IMR-90 (cell line): Measurements from ENCODE around the gene ANKRD53. TPM values are rescaled to one million over a fixed set of nuclear protein-coding genes. Genes with fewer than 3 reads are reported as not detected.
"Not testable (repeated sequence)": the region's sequence is repeated elsewhere in the genome, so short reads cannot be mapped to it uniquely, and the experiment has no call there.

Experiments
- ATAC-seq: fragments of 200-7000 bp; cut with Tn5 transposase; 2 replicates; pipeline ENCODE4 v1.9.1; 2020; ENCODE audit warnings: low read depth, mild to moderate bottlenecking, moderate library complexity
- BruUV-seq: library from RNA; stranded (reverse); fragments of 400-500 nt; replicated peaks from 2 replicates; lab custom pipeline; 2021; lab: Mats Ljungman, UMichigan
- CTCF ChIA-PET: fragments of 300-600 bp; formaldehyde crosslinking; extraction: SDS; loops from one replicate; lab custom pipeline; 2021; ENCODE audit warnings: antibody characterized with exemption; lab: Yijun Ruan, JAX
- POLR2A ChIA-PET: fragments of 300-600 bp; sonication (Branson Sonifier 250); formaldehyde crosslinking; loops from one replicate; lab custom pipeline; 2022; ENCODE audit warnings: antibody characterized with exemption; ENCODE audit not compliant: unreplicated experiment; lab: Charles Lee
- DNase-seq: peaks from one replicate; pipeline ENCODE4 v3.0.0; 2013
- H2AFZ ChIP-seq: replicated peaks from 2 replicates; pipeline ENCODE3; 2013; ENCODE audit warnings: low read length, mild to moderate bottlenecking; ENCODE audit not compliant: poor library complexity
- H2AK5ac ChIP-seq: 2 replicates; pipeline ENCODE4 v1.6.1; 2013; ENCODE audit warnings: low read depth, low read length, inconsistent platforms
- H2AK9ac ChIP-seq: replicated peaks from 2 replicates; pipeline ENCODE3; 2013; ENCODE audit warnings: mild to moderate bottlenecking, low read depth, low read length, moderate library complexity; ENCODE audit not compliant: poor library complexity
- H2BK120ac ChIP-seq: 2 replicates; pipeline ENCODE4 v1.6.1; 2013; ENCODE audit warnings: low read depth, low read length, inconsistent platforms
- H2BK15ac ChIP-seq: 3 replicates; pipeline ENCODE4 v1.6.1; 2013; ENCODE audit warnings: low read depth, low read length, inconsistent platforms
- H2BK20ac ChIP-seq: 2 replicates; pipeline ENCODE4 v1.6.1; 2013; ENCODE audit warnings: low read depth, mild to moderate bottlenecking, inconsistent platforms, low read length, moderate library complexity
- H2BK5ac ChIP-seq: 2 replicates; pipeline ENCODE4 v1.6.1; 2013; ENCODE audit warnings: mild to moderate bottlenecking, low read depth, low read length, inconsistent platforms; ENCODE audit not compliant: poor library complexity, severe bottlenecking
- H3K14ac ChIP-seq: replicated peaks from 2 replicates; pipeline ENCODE4 v1.6.1; 2013; ENCODE audit warnings: low read depth, low read length, inconsistent platforms
- H3K18ac ChIP-seq: 2 replicates; pipeline ENCODE4 v1.6.1; 2013; ENCODE audit warnings: low read depth, low read length, control low read depth
- H3K23ac ChIP-seq: 2 replicates; pipeline ENCODE4 v1.6.1; 2013; ENCODE audit warnings: low read depth, low read length, inconsistent platforms
- H3K27ac ChIP-seq: 2 replicates; pipeline ENCODE4 v1.5.1; 2013; ENCODE audit warnings: mild to moderate bottlenecking, control low read depth, low read length; ENCODE audit not compliant: insufficient read depth
- H3K27me3 ChIP-seq: 2 replicates; pipeline ENCODE4 v1.6.1; 2013; ENCODE audit warnings: low read length; ENCODE audit not compliant: control insufficient read depth, insufficient read depth
- H3K36me3 ChIP-seq: 2 replicates; pipeline ENCODE4 v1.6.1; 2013; ENCODE audit warnings: low read length, mixed read lengths; ENCODE audit not compliant: control insufficient read depth, insufficient read depth
- H3K4ac ChIP-seq: 2 replicates; pipeline ENCODE4 v1.6.1; 2013; ENCODE audit warnings: low read depth, low read length, inconsistent platforms
- H3K4me1 ChIP-seq: 2 replicates; pipeline ENCODE4 v1.6.1; 2013; ENCODE audit warnings: low read length, mixed read lengths; ENCODE audit not compliant: control insufficient read depth, insufficient read depth
- H3K4me2 ChIP-seq: 2 replicates; pipeline ENCODE4 v1.6.1; 2013; ENCODE audit warnings: low read depth, mild to moderate bottlenecking, control low read depth, low read length, moderate library complexity
- H3K4me3 ChIP-seq: 2 replicates; pipeline ENCODE4 v1.5.1; 2013; ENCODE audit warnings: low read depth, mild to moderate bottlenecking, control low read depth, low read length, moderate library complexity; ENCODE audit not compliant: insufficient read depth
- H3K56ac ChIP-seq: 2 replicates; pipeline ENCODE4 v1.6.1; 2013; ENCODE audit warnings: low read length, inconsistent platforms; ENCODE audit not compliant: insufficient read depth; ENCODE audit errors: extremely low read depth
- H3K79me1 ChIP-seq, 2 experiments: 2 replicates each; pipeline ENCODE4 v1.6.1; 2013; ENCODE audit warnings: low read length in 2 of 2, inconsistent platforms in 1 of 2, low read depth in 1 of 2
- H3K9ac ChIP-seq: 2 replicates; pipeline ENCODE4 v1.6.1; 2013; ENCODE audit warnings: low read depth, low read length, control low read depth
- H3K9me1 ChIP-seq: 2 replicates; pipeline ENCODE4 v1.6.1; 2013; ENCODE audit warnings: low read length, inconsistent platforms; ENCODE audit not compliant: insufficient read depth
- H3K9me3 ChIP-seq: 2 replicates; pipeline ENCODE4 v1.6.1; 2013; ENCODE audit warnings: low read length; ENCODE audit not compliant: control insufficient read depth, insufficient read depth
- H4K20me1 ChIP-seq: 2 replicates; pipeline ENCODE4 v1.6.1; 2013; ENCODE audit warnings: low read length, inconsistent platforms; ENCODE audit not compliant: insufficient read depth
- H4K5ac ChIP-seq: 2 replicates; pipeline ENCODE4 v1.6.1; 2013; ENCODE audit warnings: mild to moderate bottlenecking, low read depth, low read length, control low read depth
- H4K8ac ChIP-seq, 2 experiments: 2 replicates each; pipeline ENCODE4 v1.6.1; 2013; ENCODE audit warnings: low read depth in 2 of 2, low read length in 2 of 2, control low read depth in 1 of 2, inconsistent platforms in 1 of 2
- H4K91ac ChIP-seq: 2 replicates; pipeline ENCODE4 v1.6.1; 2013; ENCODE audit warnings: low read depth, low read length, inconsistent platforms; ENCODE audit not compliant: insufficient read depth
- WGBS, 2 experiments: methylation state at CpG; one replicate each; pipeline versions ENCODE4 v1.1.5 to v1.1.7; 2013; ENCODE audit warnings: missing lambda C conversion rate in 2 of 2; ENCODE audit not compliant: insufficient read length in 1 of 2; ENCODE audit errors: extremely low coverage in 2 of 2; 5-methylcytosine and 5-hydroxymethylcytosine counted together
- dilution Hi-C: fragments of 300-500 bp; cut with HindIII; formaldehyde crosslinking; loops from one replicate; pipeline ENCODE4 v1.14.3; 2018; ENCODE audit warnings: low sequenced_read_pairs; ENCODE audit not compliant: unreplicated experiment
- in situ Hi-C: fragments of 300-500 bp; cut with MboI; formaldehyde crosslinking; loops from 3 replicates; pipeline ENCODE4 v1.14.3; 2019; ENCODE audit warnings: low sequenced_read_pairs, inconsistent platforms, mixed read lengths
- intact Hi-C: fragments of 100-400 bp; cut with micrococcal nuclease; formaldehyde crosslinking; loops from 2 replicates; pipeline ENCODE4 v1.10.0; 2022
- polyA plus RNA-seq, 3 experiments: library from polyadenylated mRNA; depleted of rRNA; stranded (reverse); fragments of >200 nt; gene quantifications; 2 replicates each; pipeline ENCODE4 v1.2.3, GENCODE V29; 2012; ENCODE audit warnings: low replicate concordance in 1 of 3
- total RNA-seq: library from RNA; depleted of rRNA; stranded (reverse); fragments of >200 nt; gene quantifications from 2 replicates; pipeline ENCODE4 v1.2.3, GENCODE V29; 2012

The ANKRD53 gene
- total and polyA plus RNA-seq, 2 of the 4 experiments (the other 2 are of a cell fraction): 0.54 to 1.0 TPM

DNA sequence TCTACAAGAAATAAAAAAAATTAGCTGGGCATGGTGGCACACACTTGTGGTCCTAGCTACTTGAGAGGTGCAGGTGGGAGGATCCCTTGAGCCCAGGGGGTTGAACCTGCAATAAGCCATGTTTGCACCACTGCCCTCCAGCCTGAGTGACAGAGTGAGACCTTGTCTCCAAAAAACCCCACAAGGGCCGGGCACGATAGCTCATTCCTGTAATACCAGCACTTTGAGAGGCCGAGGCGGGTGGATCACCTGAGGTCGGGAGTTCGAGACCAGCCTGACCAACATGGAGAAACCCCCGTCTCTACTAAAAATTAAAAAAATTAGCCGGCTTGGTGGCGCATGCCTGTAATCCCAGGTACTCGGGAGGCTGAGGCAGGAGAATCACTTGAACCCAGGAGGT, 21.5 kb downstream of the ANKRD53 start:
- H3K4me2 ChIP-seq, H2BK120ac ChIP-seq, H3K56ac ChIP-seq, H4K20me1 ChIP-seq, CTCF ChIA-PET, H2BK5ac ChIP-seq, H3K9ac ChIP-seq, POLR2A ChIA-PET, H3K27ac ChIP-seq, H3K36me3 ChIP-seq, H3K9me1 ChIP-seq, H4K8ac ChIP-seq, H2BK20ac ChIP-seq, H3K4ac ChIP-seq, H3K4me1 ChIP-seq, in situ Hi-C loops, ATAC-seq, H4K91ac ChIP-seq, H2BK15ac ChIP-seq, H3K14ac ChIP-seq, dilution Hi-C loops, BruUV-seq, H2AFZ ChIP-seq, H3K9me3 ChIP-seq, DNase-seq, H3K18ac ChIP-seq, H4K5ac ChIP-seq, H3K23ac ChIP-seq, H3K27me3 ChIP-seq, H3K79me1 ChIP-seq, H2AK9ac ChIP-seq, H3K4me3 ChIP-seq, H2AK5ac ChIP-seq: not testable (repeated sequence)
- intact Hi-C loops: loop anchor here (10.0 kb wide), 1 partner anchor 125 kb away; no protein-coding TSS in a partner anchor
- WGBS, 2 experiments: 90% methylated on average over 2 of the region's 10 CpGs; no CpG with 5 or more reads in 1 of the 2 experiments
